ENCODE data around the gene BLTP3B. TPM values are rescaled to one million over a fixed set of nuclear protein-coding genes. Genes with fewer than 3 reads are reported as not detected.
A peak's percentile ranks its signal among the peaks of the same experiment; 100 is the strongest.

Gene BLTP3B
- total and polyA plus RNA-seq, 2 of the 13 experiments (the other 11 are each of a cell fraction or from before 2014, with no cell fraction given): 15.6 to 24.4 TPM

- TF ChIP-seq ZNF407 (CRISPR knock-in tag; IDR thresholded peaks at IDR 0.05; ENCODE audit: not compliant biosample characterization): peak; percentile 37
- peak; percentile 72 for TF ChIP-seq PAXIP1 (CRISPR knock-in tag; conservative IDR thresholded peaks at IDR 0.05)
- TF ChIP-seq ZNF747 (CRISPR knock-in tag; IDR thresholded peaks at IDR 0.05; ENCODE audit: borderline replicate concordance): 0 out of 2 replicates have a peak, but pooled peaks have one; percentile 59
- TF ChIP-seq ZBTB20 (CRISPR knock-in tag; IDR thresholded peaks at IDR 0.05; ENCODE audit: borderline replicate concordance, low read depth): no peak; the same call in 1 of the 2 replicates
- TF ChIP-seq ZNF501 (CRISPR knock-in tag; IDR thresholded peaks at IDR 0.05): no peak; the same call in 1 of the 2 replicates
- TF ChIP-seq ZNF563 (CRISPR knock-in tag; IDR thresholded peaks at IDR 0.05): no peak; the same call in 1 of the 2 replicates
- TF ChIP-seq ONECUT2 (CRISPR knock-in tag; IDR thresholded peaks at IDR 0.05): no peak
- TF ChIP-seq GTF2F1 (IDR thresholded peaks at IDR 0.05; ENCODE audit: low read length): no peak
- TF ChIP-seq JARID2 (CRISPR knock-in tag; IDR thresholded peaks at IDR 0.05; ENCODE audit: insufficient replicate concordance): no peak
- no peak for TF ChIP-seq SATB2 (CRISPR knock-in tag; IDR thresholded peaks at IDR 0.05)
- TF ChIP-seq THAP8 (CRISPR knock-in tag; IDR thresholded peaks at IDR 0.05; ENCODE audit: borderline replicate concordance): no peak
- no peak for TF ChIP-seq SOX13 (IDR thresholded peaks at IDR 0.05)
- peak in 1 of 2 experiments; percentile 53; a peak in 1 of 4 replicates for TF ChIP-seq SOX13 (CRISPR knock-in tag; conservative IDR thresholded peaks at IDR 0.05 in 1 of 2, IDR thresholded peaks at IDR 0.05 in 1 of 2)
- TF ChIP-seq XBP1 (CRISPR knock-in tag; IDR thresholded peaks at IDR 0.05): no peak; the same call in 1 of the 2 replicates
- TF ChIP-seq SMARCE1 (IDR thresholded peaks at IDR 0.05; ENCODE audit: borderline replicate concordance): no peak
- no peak for TF ChIP-seq ZNF740 (CRISPR knock-in tag; IDR thresholded peaks at IDR 0.05)
These were observed 450 bp downstream of the BLTP3B start (continued) for GRCh38 chr12:100141998-100142850.

Measured in HepG2 (cell line).